Activated naive CD8-positive, alpha-beta T cell treated with anti-CD3 and anti-CD28 coated beads, Interleukin-2, amount 50 U/mL, for 16 hours (primary cell): ENCODE measurements around the gene DQX1.

ENCODE experiments used
- DNase-seq: peaks from one replicate; pipeline ENCODE4 v3.0.0-alpha.2; 2020; ENCODE audit warnings: low read depth, low spot score

Gene DQX1

GRCh38 chr2:74531666-74532065 is 5.6 kb upstream of the DQX1 start:
- DNase-seq, result no peak

- no peak for DNase-seq
These were observed 4.5 kb upstream of the DQX1 start for GRCh38 chr2:74530239-74531187.

GRCh38 chr2:74529357-74530238 is 3.6 kb upstream of the DQX1 start, which contains the start of the genes AUP1 and HTRA2:
Gene AUP1 (minus strand): TSS chr2:74529706. CDS start chr2:74529629, 77 bp downstream.
Gene HTRA2 (plus strand): TSS chr2:74529933. CDS start chr2:74530007, 74 bp downstream.
- peak; percentile 79 for DNase-seq

- no peak for DNase-seq
These were observed 2.7 kb upstream of the DQX1 start for GRCh38 chr2:74528600-74529356.

GRCh38 chr2:74527741-74528140 is 1.7 kb upstream of the DQX1 start:
- no peak for DNase-seq

GRCh38 chr2:74526649-74527230 is 709 bp upstream of the DQX1 start:
- DNase-seq, result no peak

- no peak for DNase-seq
These were observed 895 bp downstream of the DQX1 start for GRCh38 chr2:74524955-74525716.

- DNase-seq, result no peak
These were observed 2.0 kb downstream of the DQX1 start for GRCh38 chr2:74524005-74524404.

GRCh38 chr2:74522516-74522915 is 3.5 kb downstream of the DQX1 start:
- DNase-seq, result no peak

GRCh38 chr2:74516650-74517049 is 9.4 kb downstream of the DQX1 start:
- no peak for DNase-seq

GRCh38 chr2:74515981-74516633 is 9.9 kb downstream of the DQX1 start:
- DNase-seq, result peak; percentile 64

GRCh38 chr2:74515271-74515980 is 10.6 kb downstream of the DQX1 start:
- no peak for DNase-seq

- DNase-seq, result no peak
These were observed 11.4 kb downstream of the DQX1 start, which contains the start of gene TLX2 for GRCh38 chr2:74514368-74515270. Gene TLX2 (plus strand): TSS chr2:74514450. CDS start chr2:74514807, 357 bp downstream.

- DNase-seq, result no peak
These were observed 12.2 kb downstream of the DQX1 start for GRCh38 chr2:74513605-74514367.

GRCh38 chr2:74512744-74513604 is 13.1 kb downstream of the DQX1 start:
- DNase-seq, result no peak
